ENCODE data around the gene SREK1IP1. TPM values are rescaled to one million over a fixed set of nuclear protein-coding genes. Genes with fewer than 3 reads are reported as not detected.
A peak's percentile ranks its signal among the peaks of the same experiment; 100 is the strongest.

The SREK1IP1 gene
- total RNA-seq, 1 experiment from 2014 or later, result 31.7 TPM

DNA sequence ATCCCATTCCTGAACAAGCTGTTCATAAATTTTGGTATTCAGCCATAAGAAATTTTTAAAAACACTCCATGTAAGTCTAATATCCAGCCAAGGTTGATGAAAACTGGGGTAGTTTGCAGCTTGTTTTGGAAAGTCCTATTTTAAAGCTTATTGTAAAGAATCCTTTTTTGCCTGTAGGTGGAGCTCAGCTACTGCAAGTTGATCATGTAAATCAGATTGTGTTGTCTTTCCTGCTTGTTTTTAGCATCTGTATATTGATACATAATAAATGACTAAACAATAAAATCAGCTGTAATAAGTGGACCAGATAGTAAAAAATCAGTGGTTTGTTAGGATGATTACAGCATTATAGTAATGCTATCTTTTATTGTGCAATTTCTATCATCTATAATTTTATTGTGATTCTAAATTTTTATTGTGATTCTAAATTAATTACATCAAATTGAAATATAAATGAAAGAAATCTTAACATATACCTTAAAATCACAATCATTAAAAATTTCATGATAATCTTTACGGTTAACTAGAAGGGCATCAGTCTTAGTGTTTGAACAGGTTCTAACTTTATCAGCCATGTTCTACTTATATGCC, 42.7 kb upstream of the SREK1IP1 start:
- Histone ChIP-seq H3K36me3 (ENCODE audit: insufficient read depth, low read length, poor library complexity, severe bottlenecking) (peaks cover 3% of the 10 kb centered on the region), H3K27ac (ENCODE audit: low read depth, low read length, poor library complexity, severe bottlenecking) (no peak overlapping the region), H3K9me3 (ENCODE audit: low read depth, low read length, poor library complexity, severe bottlenecking) (no peaks in the 10 kb centered on the region), H3K27me3 (replicated peaks; ENCODE audit: insufficient read depth, low read depth, low read length, poor library complexity) (no peaks in the 10 kb centered on the region), H3K4me3 (ENCODE audit: low read depth, low read length, poor library complexity, severe bottlenecking) (no peak overlapping the region), H3K4me1 (ENCODE audit: insufficient read depth, low read length, poor library complexity, severe bottlenecking) (no peaks in the 10 kb centered on the region)
- BruUV-seq (replicated peaks), result no TSS peak
- ChIA-PET POLR2A (ENCODE audit: low non-redundant PET) (no interaction called here), CTCF (interaction anchor here (0.5 to 1.7 kb wide), 3 partner anchors 672 to 1495 kb away, joined by 3 to 28 read pairs (median 3); no protein-coding TSS in a partner anchor)
- peak; percentile 75 for TF ChIP-seq CTCF (conservative IDR thresholded peaks at IDR 0.05; ENCODE audit: low read depth, low read length)
- no peak for TF ChIP-seq EZH2 (IDR thresholded peaks at IDR 0.05; ENCODE audit: borderline replicate concordance, low read depth, low read length, poor library complexity, severe bottlenecking)
- intact Hi-C loops (cut with micrococcal nuclease; ENCODE audit: unreplicated experiment), result loop anchor here (1.0 to 10.0 kb wide), 3 partner anchors 264 to 672 kb away; no protein-coding TSS in a partner anchor
- peak; percentile 69 for DNase-seq (ENCODE audit: low spot score)

DNA sequence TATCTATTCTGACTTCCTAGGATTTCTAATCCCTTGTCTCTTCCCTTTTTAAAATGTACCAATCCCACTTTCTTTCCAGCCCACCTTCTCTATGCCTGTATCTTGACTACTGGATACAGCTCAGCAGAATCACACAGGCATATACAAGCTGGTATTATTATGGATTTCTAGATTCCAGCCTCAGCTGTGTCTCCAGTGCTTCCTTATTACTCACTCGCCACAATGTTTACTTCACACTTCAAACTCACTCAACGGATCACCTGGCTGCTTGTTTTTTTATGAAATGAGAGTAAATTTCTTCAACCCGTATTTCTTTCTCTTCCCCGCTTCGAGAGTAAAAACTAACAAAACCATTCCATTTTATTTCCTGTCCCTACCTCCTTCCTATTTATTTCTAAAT, 39.0 kb upstream of the SREK1IP1 start:
- Histone ChIP-seq H3K4me3 (ENCODE audit: low read depth, low read length, poor library complexity, severe bottlenecking) (no peak overlapping the region), H3K4me1 (ENCODE audit: insufficient read depth, low read length, poor library complexity, severe bottlenecking) (no peaks in the 10 kb centered on the region), H3K27ac (ENCODE audit: low read depth, low read length, poor library complexity, severe bottlenecking) (no peak overlapping the region), H3K36me3 (ENCODE audit: insufficient read depth, low read length, poor library complexity, severe bottlenecking) (peaks cover 3% of the 10 kb centered on the region), H3K27me3 (replicated peaks; ENCODE audit: insufficient read depth, low read depth, low read length, poor library complexity) (no peaks in the 10 kb centered on the region), H3K9me3 (ENCODE audit: low read depth, low read length, poor library complexity, severe bottlenecking) (no peaks in the 10 kb centered on the region)
- BruUV-seq (replicated peaks), result no TSS peak
- no peak for DNase-seq (ENCODE audit: low spot score)
- no peak for TF ChIP-seq CTCF (conservative IDR thresholded peaks at IDR 0.05; ENCODE audit: low read depth, low read length)
- TF ChIP-seq EZH2 (IDR thresholded peaks at IDR 0.05; ENCODE audit: borderline replicate concordance, low read depth, low read length, poor library complexity, severe bottlenecking), result no peak
- ChIA-PET POLR2A (ENCODE audit: low non-redundant PET) (no interaction called here), CTCF (interaction anchor here (0.6 kb wide), 1 partner anchor 655 kb away, joined by 6 read pairs; no protein-coding TSS in a partner anchor)
- intact Hi-C loops (cut with micrococcal nuclease; ENCODE audit: unreplicated experiment), result no loop called here

GRCh38 chr5:64806537-64806936, 38.0 kb upstream of the SREK1IP1 start:
- Histone ChIP-seq H3K27ac (ENCODE audit: low read depth, low read length, poor library complexity, severe bottlenecking) (no peak overlapping the region), H3K27me3 (replicated peaks; ENCODE audit: insufficient read depth, low read depth, low read length, poor library complexity) (no peaks in the 10 kb centered on the region), H3K4me3 (ENCODE audit: low read depth, low read length, poor library complexity, severe bottlenecking) (no peak overlapping the region), H3K4me1 (ENCODE audit: insufficient read depth, low read length, poor library complexity, severe bottlenecking) (no peaks in the 10 kb centered on the region), H3K36me3 (ENCODE audit: insufficient read depth, low read length, poor library complexity, severe bottlenecking) (peaks cover 3% of the 10 kb centered on the region), H3K9me3 (ENCODE audit: low read depth, low read length, poor library complexity, severe bottlenecking) (no peaks in the 10 kb centered on the region)
- ChIA-PET POLR2A (ENCODE audit: low non-redundant PET) (no interaction called here), CTCF (no interaction called here)
- intact Hi-C loops (cut with micrococcal nuclease; ENCODE audit: unreplicated experiment), result no loop called here
- DNase-seq (ENCODE audit: low spot score), result no peak
- TF ChIP-seq EZH2 (IDR thresholded peaks at IDR 0.05; ENCODE audit: borderline replicate concordance, low read depth, low read length, poor library complexity, severe bottlenecking) (no peak), CTCF (conservative IDR thresholded peaks at IDR 0.05; ENCODE audit: low read depth, low read length) (no peak)
- no TSS peak for BruUV-seq (replicated peaks)
